H9 (cell line): Measurements from ENCODE around the gene TESK1. TPM values are rescaled to one million over a fixed set of nuclear protein-coding genes. Genes with fewer than 3 reads are reported as not detected.

Experiments used
- DNase-seq: peaks from one replicate; pipeline ENCODE4 v3.0.0-alpha.2; 2017
- H2AFZ ChIP-seq: one replicate; pipeline ENCODE4 v1.6.1; 2013; ENCODE audit warnings: mild to moderate bottlenecking, low read length, control low read depth, moderate library complexity
- H2AK5ac ChIP-seq: 2 replicates; pipeline ENCODE4 v1.6.1; 2013; ENCODE audit warnings: low read length, control low read depth, mixed read lengths; ENCODE audit not compliant: insufficient read length
- H2BK120ac ChIP-seq: one replicate; pipeline ENCODE4 v1.6.1; 2013; ENCODE audit warnings: low read depth, mild to moderate bottlenecking, low read length, control low read depth, inconsistent platforms; ENCODE audit not compliant: poor library complexity, severe bottlenecking
- H2BK12ac ChIP-seq: 2 replicates; pipeline ENCODE4 v1.6.1; 2013; ENCODE audit warnings: low read length, control low read depth, mixed read lengths, low read depth; ENCODE audit not compliant: insufficient read length
- H2BK15ac ChIP-seq: 2 replicates; pipeline ENCODE4 v1.6.1; 2013; ENCODE audit warnings: low read depth, low read length, control low read depth
- H2BK20ac ChIP-seq: one replicate; pipeline ENCODE4 v1.6.1; 2013; ENCODE audit warnings: low read depth, mild to moderate bottlenecking, low read length, control low read depth, inconsistent platforms; ENCODE audit not compliant: poor library complexity, severe bottlenecking
- H2BK5ac ChIP-seq: 2 replicates; pipeline ENCODE4 v1.6.1; 2013; ENCODE audit warnings: low read length, control low read depth, mixed read lengths; ENCODE audit not compliant: insufficient read length
- H3K14ac ChIP-seq: 2 replicates; pipeline ENCODE4 v1.6.1; 2013; ENCODE audit warnings: low read length, control low read depth; ENCODE audit not compliant: insufficient read depth
- H3K18ac ChIP-seq: 2 replicates; pipeline ENCODE4 v1.6.1; 2013; ENCODE audit warnings: low read depth, mild to moderate bottlenecking, mixed read lengths, low read length, control low read depth; ENCODE audit not compliant: insufficient read length
- H3K23ac ChIP-seq: 2 replicates; pipeline ENCODE4 v1.6.1; 2013; ENCODE audit warnings: low read length, control low read depth, mixed read lengths, low read depth; ENCODE audit not compliant: insufficient read length
- H3K23me2 ChIP-seq: 2 replicates; pipeline ENCODE4 v1.6.1; 2013; ENCODE audit warnings: low read depth, mild to moderate bottlenecking, mixed read lengths, low read length, control low read depth; ENCODE audit not compliant: insufficient read length, poor library complexity, severe bottlenecking
- H3K27ac ChIP-seq: 2 replicates; pipeline ENCODE4 v1.5.1; 2013; ENCODE audit warnings: low read length, control low read depth, mixed read lengths, low read depth; ENCODE audit not compliant: insufficient read length
- H3K27me3 ChIP-seq: 2 replicates; pipeline ENCODE4 v1.6.1; 2013; ENCODE audit warnings: low read length, control low read depth, inconsistent platforms; ENCODE audit not compliant: insufficient read depth
- H3K4ac ChIP-seq: 2 replicates; pipeline ENCODE4 v1.6.1; 2013; ENCODE audit warnings: low read depth, mild to moderate bottlenecking, control low read depth, inconsistent platforms, low read length, moderate library complexity
- H3K4me1 ChIP-seq: 2 replicates; pipeline ENCODE4 v1.6.1; 2013; ENCODE audit warnings: low read length, control low read depth, inconsistent platforms; ENCODE audit not compliant: insufficient read depth
- H3K4me2 ChIP-seq: 2 replicates; pipeline ENCODE4 v1.6.1; 2013; ENCODE audit warnings: low read length, control low read depth, mixed read lengths; ENCODE audit not compliant: insufficient read length, insufficient read depth
- H3K56ac ChIP-seq: 2 replicates; pipeline ENCODE4 v1.6.1; 2013; ENCODE audit warnings: low read depth, mild to moderate bottlenecking, mixed read lengths, low read length, control low read depth; ENCODE audit not compliant: insufficient read length
- H3K79me1 ChIP-seq: 2 replicates; pipeline ENCODE4 v1.6.1; 2013; ENCODE audit warnings: low read depth, mild to moderate bottlenecking, moderate library complexity, low read length, control low read depth, inconsistent platforms; ENCODE audit not compliant: insufficient read depth, poor library complexity, severe bottlenecking
- H3K79me2 ChIP-seq: 2 replicates; pipeline ENCODE4 v1.6.1; 2013; ENCODE audit warnings: low read length, control low read depth, inconsistent platforms; ENCODE audit not compliant: insufficient read depth
- H3K9ac ChIP-seq: 2 replicates; pipeline ENCODE4 v1.6.1; 2013; ENCODE audit warnings: low read length, control low read depth, mixed read lengths; ENCODE audit not compliant: insufficient read length; ENCODE audit errors: extremely low read depth
- H3K9me3 ChIP-seq: one replicate; pipeline ENCODE4 v1.6.1; 2013; ENCODE audit warnings: low read depth, low read length, inconsistent platforms; ENCODE audit not compliant: control insufficient read depth
- H3T11ph ChIP-seq: one replicate; pipeline ENCODE4 v1.6.1; 2013; ENCODE audit warnings: mild to moderate bottlenecking, low read length, control low read depth, inconsistent platforms
- H4K20me1 ChIP-seq: one replicate; pipeline ENCODE4 v1.6.1; 2013; ENCODE audit not compliant: control insufficient read depth, insufficient read length, insufficient read depth
- H4K5ac ChIP-seq: 2 replicates; pipeline ENCODE4 v1.6.1; 2013; ENCODE audit warnings: low read depth, mild to moderate bottlenecking, mixed read lengths, low read length, control low read depth; ENCODE audit not compliant: insufficient read length
- H4K8ac ChIP-seq: replicated peaks from 2 replicates; pipeline ENCODE4 v1.6.1; 2013; ENCODE audit warnings: low read length, control low read depth, mixed read lengths, low read depth; ENCODE audit not compliant: insufficient read length
- H4K91ac ChIP-seq: 2 replicates; pipeline ENCODE4 v1.6.1; 2013; ENCODE audit warnings: low read depth, mild to moderate bottlenecking, moderate library complexity, mixed read lengths, low read length, control low read depth; ENCODE audit not compliant: insufficient read length
- H3K27ac Mint-ChIP-seq, 3 experiments: 2 replicates in 2 of 3; 3 replicates in 1 of 3; pipeline ENCODE4 v1.8.0; 2020 to 2021; ENCODE audit warnings: mixed read lengths in 3 of 3, mild to moderate bottlenecking in 1 of 3, moderate library complexity in 1 of 3
- H3K27me3 Mint-ChIP-seq: 2 replicates; pipeline ENCODE4 v1.8.0; 2021; ENCODE audit warnings: low read depth, mild to moderate bottlenecking, moderate library complexity, mixed read lengths
- H3K36me3 Mint-ChIP-seq, 3 experiments: 2 replicates in 2 of 3; 3 replicates in 1 of 3; pipeline ENCODE4 v1.8.0; 2020 to 2021; ENCODE audit warnings: low read depth in 3 of 3, mixed read lengths in 3 of 3; ENCODE audit not compliant: insufficient read depth in 1 of 3
- H3K4me1 Mint-ChIP-seq, 2 experiments: 2 replicates each; pipeline ENCODE4 v1.8.0; 2020; ENCODE audit warnings: mixed read lengths in 2 of 2
- H3K4me3 Mint-ChIP-seq, 2 experiments: 2 replicates in 1 of 2; 3 replicates in 1 of 2; pipeline ENCODE4 v1.8.0; 2020 to 2021; ENCODE audit warnings: mild to moderate bottlenecking in 2 of 2, mixed read lengths in 2 of 2, moderate library complexity in 1 of 2
- H3K9me3 Mint-ChIP-seq, 2 experiments: 2 replicates in 1 of 2; 3 replicates in 1 of 2; pipeline ENCODE4 v1.8.0; 2020; ENCODE audit warnings: mild to moderate bottlenecking in 2 of 2, mixed read lengths in 2 of 2, moderate library complexity in 1 of 2
- WGBS: extraction: QIAGEN DNeasy Blood & Tissue Kit; methylation state at CpG from one replicate; pipeline ENCODE4 v1.1.7; 2013; ENCODE audit warnings: missing lambda C conversion rate, low lambda C conversion rate, mixed read lengths; ENCODE audit not compliant: insufficient read length; ENCODE audit errors: extremely low coverage; 5-methylcytosine and 5-hydroxymethylcytosine counted together
- total RNA-seq: library from RNA; stranded (reverse); gene quantifications from 2 replicates; pipeline ENCODE4 v1.2.1, GENCODE V29; 2021
- TF ChIP-seq, protein P1 (sequence below): fragments of 200-600 bp; sonication (generic); conservative IDR thresholded peaks from 3 replicates; pipeline ENCODE4 v1.8.0; 2021; ENCODE audit warnings: antibody characterized with exemption, mild to moderate bottlenecking

TESK1 gene
- total RNA-seq, 1 experiment from 2014 or later = 28.6 TPM

DNA sequence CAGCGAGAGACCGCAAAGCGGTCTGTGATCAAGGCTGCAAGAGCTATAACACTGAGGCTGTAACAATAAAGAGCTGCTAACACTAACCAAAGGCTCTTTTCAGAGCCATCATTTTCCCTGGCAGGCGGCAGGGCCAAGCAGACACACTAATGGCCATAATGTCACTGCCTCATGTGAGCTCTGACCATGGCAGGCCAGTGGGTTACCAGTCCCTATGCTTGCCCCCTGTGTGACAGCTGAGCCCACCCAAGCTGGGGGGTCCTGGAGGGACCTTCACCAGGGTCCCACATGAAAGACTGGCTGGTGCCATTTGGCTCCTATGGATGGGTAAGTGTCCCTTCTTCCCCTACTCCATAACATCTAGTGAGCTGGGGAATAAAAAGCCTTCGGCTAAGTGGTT, 29.6 kb upstream of the TESK1 start:
- no peaks in the 10 kb centered on the region; the same call in 1 of the 2 replicates for H3K4me1 ChIP-seq
- no peaks in the 10 kb centered on the region for H3K79me2 ChIP-seq
- H3K56ac ChIP-seq = no peak overlapping the region
- no peak overlapping the region for H3K27ac ChIP-seq
- no peak overlapping the region for H4K8ac ChIP-seq
- H3K4me1 Mint-ChIP-seq = peaks cover 14 to 16% of the 10 kb centered on the region in 2 experiments
- H2BK15ac ChIP-seq = no peak overlapping the region
- H2BK12ac ChIP-seq = no peak overlapping the region
- WGBS = no CpG with 5 or more reads among the region's 5 CpGs
- H4K5ac ChIP-seq = no peak overlapping the region
- H3K79me1 ChIP-seq = no peaks in the 10 kb centered on the region
- H2BK5ac ChIP-seq = no peak overlapping the region
- H3K14ac ChIP-seq = no peak overlapping the region; the same call in 1 of the 2 replicates
- no peak overlapping the region for H3T11ph ChIP-seq
- H3K4ac ChIP-seq = no peak overlapping the region
- no peak for DNase-seq
- H3K27ac Mint-ChIP-seq = no peak overlapping the region
- no peaks in the 10 kb centered on the region for H4K20me1 ChIP-seq
- no peak overlapping the region for H2AK5ac ChIP-seq
- H3K9ac ChIP-seq = no peak overlapping the region
- H3K27me3 ChIP-seq = no peaks in the 10 kb centered on the region
- no peak overlapping the region for H2BK20ac ChIP-seq
- H3K27me3 Mint-ChIP-seq = peaks cover 1% of the 10 kb centered on the region; the same call in 1 of the 2 replicates
- TF ChIP-seq, protein P1, sequence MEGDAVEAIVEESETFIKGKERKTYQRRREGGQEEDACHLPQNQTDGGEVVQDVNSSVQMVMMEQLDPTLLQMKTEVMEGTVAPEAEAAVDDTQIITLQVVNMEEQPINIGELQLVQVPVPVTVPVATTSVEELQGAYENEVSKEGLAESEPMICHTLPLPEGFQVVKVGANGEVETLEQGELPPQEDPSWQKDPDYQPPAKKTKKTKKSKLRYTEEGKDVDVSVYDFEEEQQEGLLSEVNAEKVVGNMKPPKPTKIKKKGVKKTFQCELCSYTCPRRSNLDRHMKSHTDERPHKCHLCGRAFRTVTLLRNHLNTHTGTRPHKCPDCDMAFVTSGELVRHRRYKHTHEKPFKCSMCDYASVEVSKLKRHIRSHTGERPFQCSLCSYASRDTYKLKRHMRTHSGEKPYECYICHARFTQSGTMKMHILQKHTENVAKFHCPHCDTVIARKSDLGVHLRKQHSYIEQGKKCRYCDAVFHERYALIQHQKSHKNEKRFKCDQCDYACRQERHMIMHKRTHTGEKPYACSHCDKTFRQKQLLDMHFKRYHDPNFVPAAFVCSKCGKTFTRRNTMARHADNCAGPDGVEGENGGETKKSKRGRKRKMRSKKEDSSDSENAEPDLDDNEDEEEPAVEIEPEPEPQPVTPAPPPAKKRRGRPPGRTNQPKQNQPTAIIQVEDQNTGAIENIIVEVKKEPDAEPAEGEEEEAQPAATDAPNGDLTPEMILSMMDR = no peak
- no peaks in the 10 kb centered on the region for H3K9me3 ChIP-seq
- H3K18ac ChIP-seq = no peak overlapping the region
- no peak overlapping the region for H2AFZ ChIP-seq
- H4K91ac ChIP-seq = no peak overlapping the region
- H3K4me3 Mint-ChIP-seq = no peak overlapping the region
- no peak overlapping the region for H3K23ac ChIP-seq
- no peaks in the 10 kb centered on the region for H3K23me2 ChIP-seq
- peaks cover 10 to 11% of the 10 kb centered on the region in 2 experiments for H3K9me3 Mint-ChIP-seq
- no peak overlapping the region for H2BK120ac ChIP-seq
- H3K36me3 Mint-ChIP-seq = peaks cover 4 to 12% (median 6%) of the 10 kb centered on the region in 3 experiments
- H3K4me2 ChIP-seq = no peak overlapping the region
